Caco-2 (cell line): ENCODE results near the gene RXFP1. TPM values are rescaled to one million over a fixed set of nuclear protein-coding genes. Genes with fewer than 3 reads are reported as not detected.

Experiments used
- Bru-seq: library from RNA; stranded (reverse); fragments of 400-500 nt; gene quantifications from one replicate; lab custom pipeline; 2021; lab: Mats Ljungman, UMichigan
- BruChase-seq, 2 experiments: library from RNA; stranded (reverse); fragments of 400-500 nt; gene quantifications; one replicate each; lab custom pipeline; 2021; lab: Mats Ljungman, UMichigan
- BruUV-seq: library from RNA; stranded (reverse); fragments of 400-500 nt; replicated peaks from 2 replicates; lab custom pipeline; 2021; lab: Mats Ljungman, UMichigan
- CTCF ChIA-PET: fragments of 300-600 bp; sonication (Branson Sonifier 250); formaldehyde crosslinking; loops from one replicate; lab custom pipeline; 2022; ENCODE audit warnings: antibody characterized with exemption; lab: Charles Lee
- POLR2A ChIA-PET: fragments of 300-600 bp; sonication (Branson Sonifier 250); formaldehyde crosslinking; loops from one replicate; lab custom pipeline; 2022; ENCODE audit warnings: antibody characterized with exemption; lab: Charles Lee
- DNase-seq, 2 experiments: peaks; one replicate each; pipeline versions ENCODE4 v3.0.0 to v3.0.0-alpha.2; 2020 to 2022
- H3K27me3 ChIP-seq: replicated peaks from 2 replicates; pipeline ENCODE4 v1.6.0; 2011; ENCODE audit warnings: low read length; ENCODE audit not compliant: control insufficient read depth, insufficient read depth
- H3K36me3 ChIP-seq: 2 replicates; pipeline ENCODE4 v1.5.1; 2011; ENCODE audit warnings: low read length; ENCODE audit not compliant: control insufficient read depth, insufficient read depth
- H3K4me1 ChIP-seq: fragments of 250-450 bp; sonication (Bioruptor Pico); 2 replicates; pipeline ENCODE4 v1.5.1; 2020; ENCODE audit warnings: mild to moderate bottlenecking
- H3K4me3 ChIP-seq: 2 replicates; pipeline ENCODE4 v1.5.1; 2011; ENCODE audit warnings: low read depth, mild to moderate bottlenecking, control low read depth, low read length
- H3K9me3 ChIP-seq: fragments of 250-450 bp; sonication (Bioruptor Pico); 2 replicates; pipeline ENCODE4 v1.5.1; 2020; ENCODE audit warnings: mild to moderate bottlenecking, moderate library complexity
- H3K27ac Mint-ChIP-seq: one replicate; pipeline ENCODE4 v1.8.0; 2022; ENCODE audit warnings: mixed read lengths; ENCODE audit not compliant: unreplicated experiment
- H3K27me3 Mint-ChIP-seq: one replicate; pipeline ENCODE4 v1.8.0; 2022; ENCODE audit warnings: mixed read lengths; ENCODE audit not compliant: insufficient read depth, unreplicated experiment
- H3K36me3 Mint-ChIP-seq: one replicate; pipeline ENCODE4 v1.8.0; 2022; ENCODE audit warnings: mild to moderate bottlenecking, mixed read lengths; ENCODE audit not compliant: insufficient read depth, unreplicated experiment
- H3K4me1 Mint-ChIP-seq: one replicate; pipeline ENCODE4 v1.8.0; 2022; ENCODE audit warnings: low read depth, mixed read lengths; ENCODE audit not compliant: unreplicated experiment
- H3K4me3 Mint-ChIP-seq: one replicate; pipeline ENCODE4 v1.8.0; 2022; ENCODE audit warnings: mild to moderate bottlenecking, moderate library complexity, mixed read lengths; ENCODE audit not compliant: unreplicated experiment
- H3K9me3 Mint-ChIP-seq: one replicate; pipeline ENCODE4 v1.8.0; 2022; ENCODE audit warnings: mixed read lengths; ENCODE audit not compliant: unreplicated experiment
- intact Hi-C: fragments of 100-400 bp; cut with micrococcal nuclease; formaldehyde crosslinking; loops from one replicate; pipeline ENCODE4 v1.10.0; 2022; ENCODE audit not compliant: unreplicated experiment
- long read RNA-seq: library from polyadenylated mRNA; stranded (forward); transcript quantifications from one replicate; pipeline ENCODE4 v2.0.0, GENCODE V29; 2022
- total RNA-seq: library from RNA; stranded (reverse); gene quantifications from 2 replicates; pipeline ENCODE4 v1.2.3, GENCODE V29; 2022
- TF ChIP-seq, protein P1 (sequence below), 2 experiments: fragments of 200-600 bp in 1 of 2; IDR thresholded peaks; 1 replicate in 1 of 2; 2 replicates in 1 of 2; pipeline versions ENCODE4 v1.5.1 to v1.8.0; 2011 to 2022; ENCODE audit warnings: antibody characterized with exemption in 1 of 2, control low read depth in 1 of 2, inconsistent platforms in 1 of 2, low read depth in 1 of 2, low read length in 1 of 2, mild to moderate bottlenecking in 1 of 2, moderate library complexity in 1 of 2; ENCODE audit not compliant: insufficient read depth in 1 of 2, severe bottlenecking in 1 of 2, unreplicated experiment in 1 of 2

RXFP1 gene
- not detected in 2 replicates for total RNA-seq
- percentile 2 among the genes with signal in this experiment for Bru-seq, nascent RNA
- BruChase-seq, experiment 1, labeled RNA remaining after a 2-hour chase, result percentile 7 among the genes with signal in this experiment
- percentile 4 among the genes with signal in this experiment for BruChase-seq, experiment 2, labeled RNA remaining after a 6-hour chase
- long read RNA-seq, result 0 reads

- intact Hi-C loops, result no loop called here
- peaks cover 19% of the 10 kb centered on the region for H3K27me3 Mint-ChIP-seq
Measured at GRCh38 chr4:158521484-158522088, at the start of gene RXFP1. RXFP1 (plus strand) TSS chr4:158521882; CDS start chr4:158521977, 95 bp downstream.

GRCh38 chr4:158481811-158482210 is 39.9 kb upstream of the RXFP1 start:
- peaks cover 8% of the 10 kb centered on the region for H3K27me3 Mint-ChIP-seq

More at GRCh38 chr4:158521484-158522088, at the start of gene RXFP1:
- Mint-ChIP-seq H3K27ac (no peak within 1 kb of the TSS), H3K4me1 (peaks cover 14% of the 10 kb centered on the region), H3K9me3 (no peaks in the 10 kb centered on the region), H3K36me3 (no peaks in the 10 kb centered on the region), H3K4me3 (no peak within 1 kb of the TSS)
- ChIA-PET POLR2A (no interaction called here), CTCF (no interaction called here)
- Histone ChIP-seq H3K9me3 (no peaks in the 10 kb centered on the region), H3K4me1 (no peaks in the 10 kb centered on the region), H3K4me3 (no peak within 1 kb of the TSS), H3K36me3 (no peaks in the 10 kb centered on the region), H3K27me3 (no peaks in the 10 kb centered on the region)
- TF ChIP-seq, protein P1, sequence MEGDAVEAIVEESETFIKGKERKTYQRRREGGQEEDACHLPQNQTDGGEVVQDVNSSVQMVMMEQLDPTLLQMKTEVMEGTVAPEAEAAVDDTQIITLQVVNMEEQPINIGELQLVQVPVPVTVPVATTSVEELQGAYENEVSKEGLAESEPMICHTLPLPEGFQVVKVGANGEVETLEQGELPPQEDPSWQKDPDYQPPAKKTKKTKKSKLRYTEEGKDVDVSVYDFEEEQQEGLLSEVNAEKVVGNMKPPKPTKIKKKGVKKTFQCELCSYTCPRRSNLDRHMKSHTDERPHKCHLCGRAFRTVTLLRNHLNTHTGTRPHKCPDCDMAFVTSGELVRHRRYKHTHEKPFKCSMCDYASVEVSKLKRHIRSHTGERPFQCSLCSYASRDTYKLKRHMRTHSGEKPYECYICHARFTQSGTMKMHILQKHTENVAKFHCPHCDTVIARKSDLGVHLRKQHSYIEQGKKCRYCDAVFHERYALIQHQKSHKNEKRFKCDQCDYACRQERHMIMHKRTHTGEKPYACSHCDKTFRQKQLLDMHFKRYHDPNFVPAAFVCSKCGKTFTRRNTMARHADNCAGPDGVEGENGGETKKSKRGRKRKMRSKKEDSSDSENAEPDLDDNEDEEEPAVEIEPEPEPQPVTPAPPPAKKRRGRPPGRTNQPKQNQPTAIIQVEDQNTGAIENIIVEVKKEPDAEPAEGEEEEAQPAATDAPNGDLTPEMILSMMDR (IDR thresholded peaks at IDR 0.05; ENCODE audit: insufficient read depth in 1 of 2, low read depth in 1 of 2, low read length in 1 of 2, severe bottlenecking in 1 of 2, unreplicated experiment in 1 of 2), result no peak
- DNase-seq, result no peak
- no TSS peak for BruUV-seq

DNA sequence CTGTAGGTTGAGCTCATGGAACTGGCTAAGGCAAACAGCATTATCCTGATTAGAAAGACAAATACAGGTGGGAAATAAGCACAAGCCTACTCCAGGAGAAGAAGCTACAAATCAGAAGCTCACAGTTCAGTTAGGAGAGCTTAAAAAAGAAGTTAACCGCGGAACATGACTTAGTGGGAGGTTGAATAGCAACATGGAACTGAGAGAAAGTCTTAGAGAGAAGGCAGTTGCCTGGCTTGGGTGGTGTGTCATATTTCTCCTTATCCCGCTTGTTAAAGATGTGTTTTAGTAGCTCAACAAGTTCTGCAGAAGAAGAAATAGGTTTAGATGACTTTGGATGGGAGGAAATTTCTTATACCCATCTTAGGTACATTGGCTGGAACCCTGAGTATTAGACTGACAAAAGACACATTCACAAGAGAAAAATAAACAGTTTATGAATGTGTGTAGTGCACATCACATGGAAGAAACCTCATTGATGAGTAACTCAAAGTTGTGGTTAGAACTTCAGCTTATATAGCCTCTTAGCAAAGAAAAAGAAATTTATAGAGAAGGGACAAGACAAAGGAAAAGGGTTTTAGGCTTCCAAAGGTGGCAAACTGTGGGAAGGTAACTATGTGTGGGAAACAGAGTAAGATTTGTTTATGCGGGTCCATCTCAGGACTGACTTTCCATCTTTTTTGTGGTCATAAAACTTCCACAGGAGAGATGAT is 37.4 kb upstream of the RXFP1 start:
- H3K4me1 ChIP-seq, result no peaks in the 10 kb centered on the region
- no peak overlapping the region for H3K4me3 ChIP-seq
- Mint-ChIP-seq H3K4me3 (no peak overlapping the region), H3K36me3 (no peaks in the 10 kb centered on the region), H3K4me1 (no peaks in the 10 kb centered on the region), H3K9me3 (peaks cover 18% of the 10 kb centered on the region), H3K27ac (no peak overlapping the region), H3K27me3 (peaks cover 8% of the 10 kb centered on the region)
- H3K9me3 ChIP-seq, result no peaks in the 10 kb centered on the region
- TF ChIP-seq, protein P1 (IDR thresholded peaks at IDR 0.05; ENCODE audit: insufficient read depth in 1 of 2, low read depth in 1 of 2, low read length in 1 of 2, severe bottlenecking in 1 of 2, unreplicated experiment in 1 of 2), result no peak
- DNase-seq, result no peak
- ChIA-PET POLR2A (no interaction called here), CTCF (no interaction called here)
- no peaks in the 10 kb centered on the region for H3K36me3 ChIP-seq
- no peaks in the 10 kb centered on the region for H3K27me3 ChIP-seq
- intact Hi-C loops, result no loop called here
- BruUV-seq, result no TSS peak

More at GRCh38 chr4:158481811-158482210, 39.9 kb upstream of the RXFP1 start:
- Mint-ChIP-seq H3K4me1 (no peaks in the 10 kb centered on the region), H3K36me3 (no peaks in the 10 kb centered on the region), H3K4me3 (no peak overlapping the region), H3K27ac (no peak overlapping the region), H3K9me3 (peaks cover 5% of the 10 kb centered on the region)
- intact Hi-C loops, result no loop called here
- Histone ChIP-seq H3K4me1 (no peaks in the 10 kb centered on the region), H3K36me3 (no peaks in the 10 kb centered on the region), H3K9me3 (no peaks in the 10 kb centered on the region), H3K4me3 (no peak overlapping the region), H3K27me3 (no peaks in the 10 kb centered on the region)
- DNase-seq, result no peak
- POLR2A ChIA-PET, result no interaction called here
- CTCF ChIA-PET, result no interaction called here
- TF ChIP-seq, protein P1 (IDR thresholded peaks at IDR 0.05; ENCODE audit: insufficient read depth in 1 of 2, low read depth in 1 of 2, low read length in 1 of 2, severe bottlenecking in 1 of 2, unreplicated experiment in 1 of 2), result no peak
- no TSS peak for BruUV-seq
